Kidney (tissue), 14 donors: ENCODE measurements around the gene ESYT3. TPM values are rescaled to one million over a fixed set of nuclear protein-coding genes. Genes with fewer than 3 reads are reported as not detected.

Experiments used
- DNase-seq, 5 donors: peaks; one replicate each; pipeline ENCODE4 v3.0.0-alpha.2; 2013 to 2020
- FAIRE-seq: peaks from 2 replicates; lab custom pipeline; 2012; peaks lifted over from hg19 to GRCh38; lab: Jason Lieb, UNC
- H3K27ac ChIP-seq, 2 donors: one replicate each; pipeline ENCODE4 v1.7.0; 2013; ENCODE audit warnings: low read depth in 2 of 2, low read length in 2 of 2, inconsistent platforms in 1 of 2
- H3K27me3 ChIP-seq: one replicate; pipeline ENCODE4 v1.7.1; 2013; ENCODE audit warnings: low read length, inconsistent platforms; ENCODE audit not compliant: control insufficient read depth, insufficient read depth
- H3K36me3 ChIP-seq, 3 donors: one replicate each; pipeline versions ENCODE4 v1.7.0 to v1.7.1; 2013; ENCODE audit warnings: low read length in 3 of 3, control low read depth in 1 of 3, inconsistent platforms in 1 of 3; ENCODE audit not compliant: insufficient read depth in 3 of 3, control insufficient read depth in 2 of 3
- H3K4me1 ChIP-seq, 3 donors: one replicate each; pipeline versions ENCODE4 v1.7.0 to v1.7.1; 2013; ENCODE audit warnings: low read length in 3 of 3, inconsistent platforms in 1 of 3, low read depth in 1 of 3; ENCODE audit not compliant: control insufficient read depth in 2 of 3, insufficient read depth in 2 of 3
- H3K4me3 ChIP-seq, 3 donors: one replicate each; pipeline versions ENCODE4 v1.7.0 to v1.8.1; 2013; ENCODE audit warnings: low read length in 3 of 3, control low read depth in 1 of 3, inconsistent platforms in 1 of 3
- H3K9ac ChIP-seq, 3 donors: one replicate each; pipeline versions ENCODE4 v1.7.0 to v1.7.1; 2013; ENCODE audit warnings: low read length in 3 of 3, control low read depth in 1 of 3, inconsistent platforms in 1 of 3
- H3K9me3 ChIP-seq, 3 donors: one replicate each; pipeline versions ENCODE4 v1.7.0 to v1.7.1; 2013; ENCODE audit warnings: low read length in 3 of 3, control low read depth in 1 of 3, inconsistent platforms in 1 of 3; ENCODE audit not compliant: control insufficient read depth in 2 of 3, insufficient read depth in 1 of 3
- CTCF ChIP-seq: IDR thresholded peaks from 3 replicates; pipeline ENCODE4 v1.5.1; 2012; ENCODE audit warnings: mild to moderate bottlenecking, moderate library complexity, borderline replicate concordance; ENCODE audit not compliant: insufficient read depth; ENCODE audit errors: extremely low read depth
- intact Hi-C: fragments of 100-400 bp; cut with DNase I; formaldehyde crosslinking; loops from one replicate; pipeline ENCODE4 v1.11.1; 2022
- polyA plus RNA-seq: library from polyadenylated mRNA; stranded (reverse); fragments of 350-450 nt; fragmentation: Illumina TruSeq; extraction: RNeasy Lipid Tissue Mini Kit (QIAGEN cat#74804); gene quantifications from one replicate; pipeline ENCODE4 v1.2.3, GENCODE V29; 2014; ENCODE audit warnings: low read depth, low replicate concordance; ENCODE audit not compliant: insufficient read depth
- total RNA-seq: library from RNA; stranded (reverse); fragmentation: NEBNext Ultra II Directional; extraction: Animal tissue kit (Norgen Biotek cat#: 25700); gene quantifications from one replicate; pipeline ENCODE4 v1.2.1, GENCODE V29; 2021
- donor health status: control.
- donor health status: control.
- donor health status: control.
- donor health status: control.
- donor health status: control.
- donor health status: DM: yes; HTN: yes; CAD: no.
- donor health status: Normal renal cell carcinoma (clear cell type).

Gene ESYT3
- total and polyA plus RNA-seq, 2 donors from 2014 or later: 1.5 to 5.3 TPM

- DNase-seq (no peak), FAIRE-seq (no peak)
- intact Hi-C loops: no loop called here
- Histone ChIP-seq H3K36me3 (peaks cover 0 to 5% (median 0%) of the 10 kb centered on the region in 3 donors), H3K4me3 (no peak overlapping the region), H3K4me1 (no peaks in the 10 kb centered on the region), H3K27ac (no peak overlapping the region), H3K9me3 (no peaks in the 10 kb centered on the region), H3K27me3 (no peaks in the 10 kb centered on the region), H3K9ac (no peak overlapping the region)
- no peak for TF ChIP-seq CTCF
Observed at GRCh38 chr3:138397983-138398382, 36.4 kb upstream of the ESYT3 start.

GRCh38 chr3:138398791-138399575, 35.4 kb upstream of the ESYT3 start:
- no peak for FAIRE-seq
- no peak for DNase-seq
- no peak for TF ChIP-seq CTCF
- H3K4me1 ChIP-seq: no peaks in the 10 kb centered on the region
- peaks cover 0 to 6% (median under 1%) of the 10 kb centered on the region in 3 donors for H3K36me3 ChIP-seq
- no peak overlapping the region for H3K27ac ChIP-seq
- H3K9me3 ChIP-seq: no peaks in the 10 kb centered on the region
- H3K9ac ChIP-seq: no peak overlapping the region
- intact Hi-C loops: no loop called here
- no peak overlapping the region for H3K4me3 ChIP-seq
- H3K27me3 ChIP-seq: no peaks in the 10 kb centered on the region

- DNase-seq (no peak), FAIRE-seq (no peak)
- Histone ChIP-seq H3K9me3 (no peaks in the 10 kb centered on the region), H3K4me3 (no peak overlapping the region), H3K4me1 (no peaks in the 10 kb centered on the region), H3K27ac (no peak overlapping the region), H3K9ac (no peak overlapping the region), H3K36me3 (peaks cover 0 to 14% (median 6%) of the 10 kb centered on the region in 3 donors), H3K27me3 (no peaks in the 10 kb centered on the region)
- no peak for TF ChIP-seq CTCF
- intact Hi-C loops: no loop called here
Observed at GRCh38 chr3:138399766-138400165, 34.6 kb upstream of the ESYT3 start.
